ENCODE results near the gene AP5B1.
A peak's percentile ranks its signal among the peaks of the same experiment; 100 is the strongest.

The AP5B1 gene

GRCh38 chr11:65781962-65782815 is 1.4 kb upstream of the AP5B1 start:
- H3K27ac ChIP-seq (ENCODE audit: low read depth, low read length), result no peak overlapping the region
- H3K9ac ChIP-seq (ENCODE audit: low read depth, low read length), result no peak overlapping the region
- H3K4me3 ChIP-seq (ENCODE audit: low read depth, low read length), result no peak overlapping the region; the same call in 1 of the 2 replicates
- H3K27me3 ChIP-seq (ENCODE audit: control insufficient read depth, insufficient read depth, low read length), result peaks cover 52% of the 10 kb centered on the region
- H3K4me1 ChIP-seq (ENCODE audit: control insufficient read depth, insufficient read depth, low read length), result no peaks in the 10 kb centered on the region; the same call in 1 of the 2 replicates
- peaks cover 16% of the 10 kb centered on the region for H3K36me3 ChIP-seq (ENCODE audit: control insufficient read depth, insufficient read depth, low read length)
- H3K9me3 ChIP-seq (ENCODE audit: control insufficient read depth, insufficient read depth, low read length), result no peaks in the 10 kb centered on the region

GRCh38 chr11:65781152-65781961 is 581 bp upstream of the AP5B1 start:
- peak overlapping the region; percentile 72; the same call in 1 of the 2 replicates for H3K4me3 ChIP-seq (ENCODE audit: low read depth, low read length)

GRCh38 chr11:65779919-65780769 is 632 bp downstream of the AP5B1 start:
- Histone ChIP-seq H3K27me3 (ENCODE audit: control insufficient read depth, insufficient read depth, low read length) (peaks cover 33% of the 10 kb centered on the region), H3K36me3 (ENCODE audit: control insufficient read depth, insufficient read depth, low read length) (peaks cover 16% of the 10 kb centered on the region), H3K27ac (ENCODE audit: low read depth, low read length) (peak overlapping the region; percentile 35), H3K4me3 (ENCODE audit: low read depth, low read length) (peak overlapping the region; percentile 72), H3K9ac (ENCODE audit: low read depth, low read length) (no peak overlapping the region), H3K4me1 (ENCODE audit: control insufficient read depth, insufficient read depth, low read length) (no peaks in the 10 kb centered on the region), H3K9me3 (ENCODE audit: control insufficient read depth, insufficient read depth, low read length) (no peaks in the 10 kb centered on the region)

More at GRCh38 chr11:65781152-65781961, 581 bp upstream of the AP5B1 start:
- Histone ChIP-seq H3K9me3 (ENCODE audit: control insufficient read depth, insufficient read depth, low read length) (no peaks in the 10 kb centered on the region), H3K36me3 (ENCODE audit: control insufficient read depth, insufficient read depth, low read length) (peaks cover 16% of the 10 kb centered on the region), H3K9ac (ENCODE audit: low read depth, low read length) (no peak overlapping the region), H3K27ac (ENCODE audit: low read depth, low read length) (no peak overlapping the region), H3K27me3 (ENCODE audit: control insufficient read depth, insufficient read depth, low read length) (peaks cover 45% of the 10 kb centered on the region), H3K4me1 (ENCODE audit: control insufficient read depth, insufficient read depth, low read length) (no peaks in the 10 kb centered on the region; the same call in 1 of the 2 replicates)

- Histone ChIP-seq H3K4me3 (ENCODE audit: low read depth, low read length) (peak overlapping the region; percentile 17; the same call in 1 of the 2 replicates), H3K36me3 (ENCODE audit: control insufficient read depth, insufficient read depth, low read length) (peaks cover 16% of the 10 kb centered on the region), H3K4me1 (ENCODE audit: control insufficient read depth, insufficient read depth, low read length) (no peaks in the 10 kb centered on the region), H3K9me3 (ENCODE audit: control insufficient read depth, insufficient read depth, low read length) (no peaks in the 10 kb centered on the region), H3K9ac (ENCODE audit: low read depth, low read length) (no peak overlapping the region), H3K27ac (ENCODE audit: low read depth, low read length) (no peak overlapping the region), H3K27me3 (ENCODE audit: control insufficient read depth, insufficient read depth, low read length) (peaks cover 30% of the 10 kb centered on the region)
Measured at GRCh38 chr11:65779669-65779918, 1.2 kb downstream of the AP5B1 start.

- no peaks in the 10 kb centered on the region for H3K9me3 ChIP-seq (ENCODE audit: control insufficient read depth, insufficient read depth, low read length)
- H3K27me3 ChIP-seq (ENCODE audit: control insufficient read depth, insufficient read depth, low read length), result peaks cover 26% of the 10 kb centered on the region
- peaks cover 16% of the 10 kb centered on the region for H3K36me3 ChIP-seq (ENCODE audit: control insufficient read depth, insufficient read depth, low read length)
- H3K4me1 ChIP-seq (ENCODE audit: control insufficient read depth, insufficient read depth, low read length), result no peaks in the 10 kb centered on the region
- H3K4me3 ChIP-seq (ENCODE audit: low read depth, low read length), result no peak overlapping the region
- no peak overlapping the region for H3K27ac ChIP-seq (ENCODE audit: low read depth, low read length)
- no peak overlapping the region for H3K9ac ChIP-seq (ENCODE audit: low read depth, low read length)
Measured at GRCh38 chr11:65778901-65779668, 1.7 kb downstream of the AP5B1 start.

GRCh38 chr11:65778431-65778900 is 2.3 kb downstream of the AP5B1 start:
- Histone ChIP-seq H3K9ac (ENCODE audit: low read depth, low read length) (no peak overlapping the region), H3K4me3 (ENCODE audit: low read depth, low read length) (no peak overlapping the region), H3K27ac (ENCODE audit: low read depth, low read length) (no peak overlapping the region), H3K27me3 (ENCODE audit: control insufficient read depth, insufficient read depth, low read length) (peaks cover 25% of the 10 kb centered on the region), H3K4me1 (ENCODE audit: control insufficient read depth, insufficient read depth, low read length) (no peaks in the 10 kb centered on the region), H3K36me3 (ENCODE audit: control insufficient read depth, insufficient read depth, low read length) (peaks cover 16% of the 10 kb centered on the region), H3K9me3 (ENCODE audit: control insufficient read depth, insufficient read depth, low read length) (no peaks in the 10 kb centered on the region)

GRCh38 chr11:65777821-65778361 is 2.9 kb downstream of the AP5B1 start:
- no peaks in the 10 kb centered on the region for H3K9me3 ChIP-seq (ENCODE audit: control insufficient read depth, insufficient read depth, low read length)
- no peaks in the 10 kb centered on the region for H3K4me1 ChIP-seq (ENCODE audit: control insufficient read depth, insufficient read depth, low read length)

GRCh38 chr11:65777241-65777640 is 3.5 kb downstream of the AP5B1 start:
- no peaks in the 10 kb centered on the region for H3K9me3 ChIP-seq (ENCODE audit: control insufficient read depth, insufficient read depth, low read length)

More at GRCh38 chr11:65777821-65778361, 2.9 kb downstream of the AP5B1 start:
- peaks cover 16% of the 10 kb centered on the region for H3K36me3 ChIP-seq (ENCODE audit: control insufficient read depth, insufficient read depth, low read length)
- peaks cover 21% of the 10 kb centered on the region for H3K27me3 ChIP-seq (ENCODE audit: control insufficient read depth, insufficient read depth, low read length)
- no peak overlapping the region for H3K9ac ChIP-seq (ENCODE audit: low read depth, low read length)
- no peak overlapping the region for H3K27ac ChIP-seq (ENCODE audit: low read depth, low read length)
- H3K4me3 ChIP-seq (ENCODE audit: low read depth, low read length), result no peak overlapping the region

GRCh38 chr11:65776710-65777141 is 4.0 kb downstream of the AP5B1 start:
- H3K36me3 ChIP-seq (ENCODE audit: control insufficient read depth, insufficient read depth, low read length), result peaks cover 16% of the 10 kb centered on the region
- no peak overlapping the region for H3K27ac ChIP-seq (ENCODE audit: low read depth, low read length)
- H3K4me3 ChIP-seq (ENCODE audit: low read depth, low read length), result no peak overlapping the region
- H3K9ac ChIP-seq (ENCODE audit: low read depth, low read length), result no peak overlapping the region
- H3K9me3 ChIP-seq (ENCODE audit: control insufficient read depth, insufficient read depth, low read length), result no peaks in the 10 kb centered on the region
- H3K27me3 ChIP-seq (ENCODE audit: control insufficient read depth, insufficient read depth, low read length), result peaks cover 10% of the 10 kb centered on the region
- no peaks in the 10 kb centered on the region for H3K4me1 ChIP-seq (ENCODE audit: control insufficient read depth, insufficient read depth, low read length)

More at GRCh38 chr11:65777241-65777640, 3.5 kb downstream of the AP5B1 start:
- Histone ChIP-seq H3K36me3 (ENCODE audit: control insufficient read depth, insufficient read depth, low read length) (peaks cover 16% of the 10 kb centered on the region), H3K4me1 (ENCODE audit: control insufficient read depth, insufficient read depth, low read length) (no peaks in the 10 kb centered on the region), H3K4me3 (ENCODE audit: low read depth, low read length) (no peak overlapping the region), H3K27me3 (ENCODE audit: control insufficient read depth, insufficient read depth, low read length) (peaks cover 15% of the 10 kb centered on the region), H3K27ac (ENCODE audit: low read depth, low read length) (no peak overlapping the region), H3K9ac (ENCODE audit: low read depth, low read length) (no peak overlapping the region)

GRCh38 chr11:65776196-65776595 is 4.6 kb downstream of the AP5B1 start:
- H3K27me3 ChIP-seq (ENCODE audit: control insufficient read depth, insufficient read depth, low read length), result peaks cover 6% of the 10 kb centered on the region; the same call in 1 of the 2 replicates
- H3K36me3 ChIP-seq (ENCODE audit: control insufficient read depth, insufficient read depth, low read length), result peaks cover 16% of the 10 kb centered on the region
- H3K9ac ChIP-seq (ENCODE audit: low read depth, low read length), result no peak overlapping the region
- no peaks in the 10 kb centered on the region for H3K9me3 ChIP-seq (ENCODE audit: control insufficient read depth, insufficient read depth, low read length)
- H3K4me3 ChIP-seq (ENCODE audit: low read depth, low read length), result no peak overlapping the region
- no peaks in the 10 kb centered on the region for H3K4me1 ChIP-seq (ENCODE audit: control insufficient read depth, insufficient read depth, low read length)
- H3K27ac ChIP-seq (ENCODE audit: low read depth, low read length), result no peak overlapping the region
